SU-DHL-6 (cell line): ENCODE results near the gene ZNF860.
A peak's percentile ranks its signal among the peaks of the same experiment; 100 is the strongest.
"Not testable (repeated sequence)": the region's sequence is repeated elsewhere in the genome, so short reads cannot be mapped to it uniquely, and the experiment has no call there.

Experiments used
- H2AFZ ChIP-seq: fragments of 200-600 bp; sonication (generic); 2 replicates; pipeline ENCODE4 v1.6.1; 2014; ENCODE audit warnings: low read depth, mild to moderate bottlenecking, moderate library complexity, mixed read lengths, antibody characterized with exemption, low read length; ENCODE audit not compliant: severe bottlenecking
- H3F3A ChIP-seq: fragments of 200-600 bp; shearing (Covaris generic); 2 replicates; pipeline ENCODE4 v1.6.0; 2016; ENCODE audit warnings: antibody characterized with exemption, mild to moderate bottlenecking; ENCODE audit not compliant: insufficient read depth
- H3K27ac ChIP-seq: fragments of 200-600 bp; sonication (generic); 2 replicates; pipeline ENCODE4 v1.5.1; 2016; ENCODE audit warnings: low read depth, mild to moderate bottlenecking, low read length, moderate library complexity, mixed read lengths
- H3K27me3 ChIP-seq: fragments of 200-600 bp; sonication (generic), shearing (Covaris generic); 2 replicates; pipeline ENCODE4 v1.6.0; 2014; ENCODE audit warnings: mild to moderate bottlenecking, low read length
- H3K36me3 ChIP-seq: fragments of 200-600 bp; sonication (generic); 2 replicates; pipeline ENCODE4 v1.6.1; 2014; ENCODE audit warnings: mild to moderate bottlenecking, low read length, mixed read lengths
- H3K4me2 ChIP-seq: fragments of 300-600, 200-600 bp; shearing (Covaris generic), sonication (generic); 2 replicates; pipeline ENCODE4 v1.6.0; 2014; ENCODE audit warnings: low read length, low read depth, mild to moderate bottlenecking; ENCODE audit not compliant: poor library complexity, severe bottlenecking
- H3K4me3 ChIP-seq: fragments of 200-600 bp; sonication (generic); 2 replicates; pipeline ENCODE4 v1.5.1; 2014; ENCODE audit warnings: antibody characterized with exemption, low read length, mild to moderate bottlenecking, mixed read lengths; ENCODE audit not compliant: insufficient read depth, poor library complexity, severe bottlenecking
- H3K79me2 ChIP-seq: fragments of 200-600 bp; sonication (generic); 2 replicates; pipeline ENCODE4 v1.6.1; 2014; ENCODE audit warnings: mild to moderate bottlenecking, low read length, moderate library complexity; ENCODE audit not compliant: insufficient read depth
- H3K9ac ChIP-seq: fragments of 200-600 bp; sonication (generic); 2 replicates; pipeline ENCODE4 v1.7.0; 2014; ENCODE audit warnings: mild to moderate bottlenecking, low read length
- H3K9me2 ChIP-seq: fragments of 200-600 bp; sonication (generic); replicated peaks from 2 replicates; pipeline ENCODE4 v1.6.1; 2014; ENCODE audit warnings: low read length; ENCODE audit not compliant: insufficient read depth
- H3K9me3 ChIP-seq: fragments of 200-600 bp; sonication (generic); 2 replicates; pipeline ENCODE4 v1.6.1; 2014; ENCODE audit warnings: low read length, mixed read lengths; ENCODE audit not compliant: insufficient read depth
- H4K20me1 ChIP-seq: fragments of 200-600 bp; sonication (generic); 2 replicates; pipeline ENCODE4 v1.6.1; 2014; ENCODE audit warnings: low read depth, mild to moderate bottlenecking, antibody characterized with exemption, low read length, moderate library complexity, mixed read lengths
- EZH2phosphoT487 ChIP-seq: fragments of 200-600 bp; sonication (generic), shearing (Covaris generic); conservative IDR thresholded peaks from 2 replicates; pipeline ENCODE4 v1.6.1; 2018; ENCODE audit warnings: mild to moderate bottlenecking, antibody characterized with exemption, low read length, moderate library complexity, mixed read lengths
- TF ChIP-seq, protein P1 (sequence below): fragments of 200-600 bp; sonication (generic); IDR thresholded peaks from one replicate; pipeline ENCODE4 v1.5.1; 2017; ENCODE audit warnings: antibody characterized with exemption, mild to moderate bottlenecking, low read length, moderate library complexity; ENCODE audit not compliant: insufficient read depth, poor library complexity, severe bottlenecking

The ZNF860 gene

GRCh38 chr3:32004113-32004765 lies 22.7 kb downstream of the ZNF860 start:
- no peaks in the 10 kb centered on the region for H3K9me3 ChIP-seq
- no peaks in the 10 kb centered on the region for H3F3A ChIP-seq
- H3K9ac ChIP-seq, result no peak overlapping the region
- TF ChIP-seq, protein P1, sequence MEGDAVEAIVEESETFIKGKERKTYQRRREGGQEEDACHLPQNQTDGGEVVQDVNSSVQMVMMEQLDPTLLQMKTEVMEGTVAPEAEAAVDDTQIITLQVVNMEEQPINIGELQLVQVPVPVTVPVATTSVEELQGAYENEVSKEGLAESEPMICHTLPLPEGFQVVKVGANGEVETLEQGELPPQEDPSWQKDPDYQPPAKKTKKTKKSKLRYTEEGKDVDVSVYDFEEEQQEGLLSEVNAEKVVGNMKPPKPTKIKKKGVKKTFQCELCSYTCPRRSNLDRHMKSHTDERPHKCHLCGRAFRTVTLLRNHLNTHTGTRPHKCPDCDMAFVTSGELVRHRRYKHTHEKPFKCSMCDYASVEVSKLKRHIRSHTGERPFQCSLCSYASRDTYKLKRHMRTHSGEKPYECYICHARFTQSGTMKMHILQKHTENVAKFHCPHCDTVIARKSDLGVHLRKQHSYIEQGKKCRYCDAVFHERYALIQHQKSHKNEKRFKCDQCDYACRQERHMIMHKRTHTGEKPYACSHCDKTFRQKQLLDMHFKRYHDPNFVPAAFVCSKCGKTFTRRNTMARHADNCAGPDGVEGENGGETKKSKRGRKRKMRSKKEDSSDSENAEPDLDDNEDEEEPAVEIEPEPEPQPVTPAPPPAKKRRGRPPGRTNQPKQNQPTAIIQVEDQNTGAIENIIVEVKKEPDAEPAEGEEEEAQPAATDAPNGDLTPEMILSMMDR, result no peak
- no peak for TF ChIP-seq EZH2phosphoT487
- H3K4me3 ChIP-seq, result no peak overlapping the region
- H3K36me3 ChIP-seq, result no peaks in the 10 kb centered on the region
- H3K27me3 ChIP-seq, result no peaks in the 10 kb centered on the region
- no peaks in the 10 kb centered on the region for H4K20me1 ChIP-seq
- H3K79me2 ChIP-seq, result no peaks in the 10 kb centered on the region
- no peak overlapping the region for H3K27ac ChIP-seq
- no peak overlapping the region for H2AFZ ChIP-seq
- no peaks in the 10 kb centered on the region for H3K9me2 ChIP-seq
- H3K4me2 ChIP-seq, result no peak overlapping the region

DNA sequence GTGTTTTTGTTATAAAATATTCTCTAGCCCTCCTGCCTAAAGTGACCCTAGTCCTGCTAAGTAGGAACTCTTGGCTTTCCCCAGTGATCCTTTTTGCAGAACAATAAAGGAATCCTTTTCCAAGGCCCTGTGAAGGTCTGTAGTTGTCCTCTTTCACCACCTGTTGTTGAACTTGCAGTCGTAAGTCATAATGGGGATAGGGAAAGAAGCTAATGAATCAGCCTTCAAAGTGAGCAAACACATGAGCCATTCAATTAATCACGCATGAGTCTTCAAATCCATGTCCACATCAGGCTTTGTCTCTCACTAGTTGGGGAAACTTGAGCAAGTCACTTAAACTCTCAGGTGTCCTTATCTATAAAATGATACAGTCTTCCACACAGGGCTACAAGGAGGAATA lies 27.6 kb downstream of the ZNF860 start:
- H3K79me2 ChIP-seq, result no peaks in the 10 kb centered on the region
- H3K27me3 ChIP-seq, result no peaks in the 10 kb centered on the region
- no peaks in the 10 kb centered on the region for H3F3A ChIP-seq
- TF ChIP-seq EZH2phosphoT487, result no peak
- TF ChIP-seq, protein P1, result no peak
- H3K36me3 ChIP-seq, result no peaks in the 10 kb centered on the region
- no peak overlapping the region for H3K4me2 ChIP-seq
- no peaks in the 10 kb centered on the region for H3K9me3 ChIP-seq
- no peak overlapping the region for H2AFZ ChIP-seq
- H3K27ac ChIP-seq, result peak overlapping the region; percentile 60; the same call in 1 of the 2 replicates
- H4K20me1 ChIP-seq, result no peaks in the 10 kb centered on the region
- H3K9ac ChIP-seq, result no peak overlapping the region
- no peaks in the 10 kb centered on the region for H3K9me2 ChIP-seq
- H3K4me3 ChIP-seq, result no peak overlapping the region

DNA sequence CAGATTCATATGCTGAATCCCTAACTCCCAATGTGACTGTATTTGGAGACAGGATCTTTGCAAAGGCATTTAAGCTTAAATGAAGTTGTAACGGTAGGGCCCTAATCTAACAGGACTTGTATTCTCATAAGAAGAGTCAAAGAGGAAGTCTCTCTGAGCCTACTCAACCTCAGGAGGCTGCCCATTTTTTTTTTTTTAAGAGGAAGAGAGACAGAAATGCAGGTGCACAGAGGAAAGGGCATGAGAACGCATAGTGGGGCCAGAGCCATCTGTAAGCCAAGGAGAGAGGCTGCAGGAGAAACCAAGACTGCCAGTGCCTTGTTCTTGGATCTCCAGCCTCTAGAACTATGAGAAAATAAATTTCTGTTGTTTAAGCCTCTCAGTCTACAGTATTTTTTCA lies 28.4 kb downstream of the ZNF860 start:
- no peaks in the 10 kb centered on the region for H3K9me2 ChIP-seq
- peak overlapping the region; percentile 15 for H3K4me2 ChIP-seq
- H4K20me1 ChIP-seq, result no peaks in the 10 kb centered on the region
- H3K4me3 ChIP-seq, result no peak overlapping the region
- H3F3A ChIP-seq, result no peaks in the 10 kb centered on the region
- no peaks in the 10 kb centered on the region for H3K27me3 ChIP-seq
- H3K9me3 ChIP-seq, result no peaks in the 10 kb centered on the region
- no peak overlapping the region for H2AFZ ChIP-seq
- TF ChIP-seq EZH2phosphoT487, result no peak
- TF ChIP-seq, protein P1, result no peak
- no peaks in the 10 kb centered on the region for H3K36me3 ChIP-seq
- H3K79me2 ChIP-seq, result no peaks in the 10 kb centered on the region
- H3K9ac ChIP-seq, result no peak overlapping the region
- peak overlapping the region; percentile 60 for H3K27ac ChIP-seq

DNA sequence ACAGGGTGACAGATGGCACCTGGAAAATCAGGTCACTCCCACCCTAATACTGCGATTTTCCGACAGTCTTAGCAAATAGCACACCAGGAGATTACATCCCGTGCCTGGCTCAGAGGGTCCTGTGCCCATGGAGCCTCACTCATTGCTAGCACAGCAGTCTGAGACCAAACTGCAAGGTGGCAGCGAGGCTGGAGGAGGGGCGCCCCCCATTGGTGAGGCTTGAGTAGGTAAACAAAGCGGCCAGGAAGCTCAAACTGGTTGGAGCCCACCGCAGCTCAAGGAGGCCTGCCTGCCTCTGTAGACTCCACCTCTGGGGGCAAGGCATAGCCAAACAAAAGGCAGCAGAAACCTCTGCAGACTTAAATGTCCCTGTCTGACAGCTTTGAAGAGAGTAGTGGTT lies 29.1 kb downstream of the ZNF860 start:
- H3K4me3 ChIP-seq, H3K36me3 ChIP-seq, H3K4me2 ChIP-seq, H3K27ac ChIP-seq, H3K27me3 ChIP-seq, H3K9ac ChIP-seq, H3K9me2 ChIP-seq, H2AFZ ChIP-seq, H3F3A ChIP-seq, H3K79me2 ChIP-seq, H3K9me3 ChIP-seq, H4K20me1 ChIP-seq: not testable (repeated sequence)

GRCh38 chr3:32015638-32016037 lies 34.1 kb downstream of the ZNF860 start:
- not testable (repeated sequence) for H3K9ac ChIP-seq, H4K20me1 ChIP-seq, H3K4me2 ChIP-seq

More at GRCh38 chr3:32015638-32016037, 34.1 kb downstream of the ZNF860 start:
- H2AFZ ChIP-seq, H3K36me3 ChIP-seq, H3K9me3 ChIP-seq, H3K27ac ChIP-seq, H3K27me3 ChIP-seq, H3K79me2 ChIP-seq, H3F3A ChIP-seq, H3K4me3 ChIP-seq, H3K9me2 ChIP-seq: not testable (repeated sequence)
